ENCODE results near the gene SRPX2. TPM values are rescaled to one million over a fixed set of nuclear protein-coding genes. Genes with fewer than 3 reads are reported as not detected.

SRPX2 gene
- 1 to 10 TPM; 4.4 to 5.8 TPM for total RNA-seq

GRCh38 chrX:100643956-100644860 is at the start of gene SRPX2:
SRPX2 (plus strand) TSS chrX:100644199; CDS start chrX:100646323, 2,124 bp downstream.
- DNase-seq = no peak
- intact Hi-C loops (cut with DNase I) = no loop called here
- no peaks in the 10 kb centered on the region for H3K36me3 ChIP-seq
- no peaks in the 10 kb centered on the region for H3K4me1 ChIP-seq
- peak within 1 kb of the TSS; percentile 43 for H3K27ac ChIP-seq
- H3K9ac ChIP-seq (ENCODE audit: low read depth in 2 of 2, low read length in 2 of 2) = no peak within 1 kb of the TSS
- TF ChIP-seq CTCF (IDR thresholded peaks at IDR 0.05) = no peak
- H3K9me3 ChIP-seq = no peaks in the 10 kb centered on the region
- H3K27me3 ChIP-seq = no peaks in the 10 kb centered on the region
- no peak within 1 kb of the TSS for H3K4me3 ChIP-seq

- Histone ChIP-seq H3K27ac (no peak overlapping the region), H3K4me1 (no peaks in the 10 kb centered on the region), H3K36me3 (no peaks in the 10 kb centered on the region), H3K27me3 (no peaks in the 10 kb centered on the region), H3K9me3 (no peaks in the 10 kb centered on the region), H3K9ac (ENCODE audit: low read depth in 2 of 2, low read length in 2 of 2) (no peak overlapping the region), H3K4me3 (no peak overlapping the region)
- no peak for TF ChIP-seq CTCF (IDR thresholded peaks at IDR 0.05)
- no peak for DNase-seq
- intact Hi-C loops (cut with DNase I) = no loop called here
Measured at GRCh38 chrX:100596601-100597000, 47.4 kb upstream of the SRPX2 start.

DNA sequence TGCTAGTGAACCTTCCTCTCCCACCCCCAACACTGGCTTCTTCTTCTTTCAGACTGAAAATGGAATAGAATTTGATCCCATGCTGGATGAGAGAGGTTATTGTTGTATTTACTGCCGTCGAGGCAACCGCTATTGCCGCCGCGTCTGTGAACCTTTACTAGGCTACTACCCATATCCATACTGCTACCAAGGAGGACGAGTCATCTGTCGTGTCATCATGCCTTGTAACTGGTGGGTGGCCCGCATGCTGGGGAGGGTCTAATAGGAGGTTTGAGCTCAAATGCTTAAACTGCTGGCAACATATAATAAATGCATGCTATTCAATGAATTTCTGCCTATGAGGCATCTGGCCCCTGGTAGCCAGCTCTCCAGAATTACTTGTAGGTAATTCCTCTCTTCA is 44.5 kb upstream of the SRPX2 start:
- Histone ChIP-seq H3K9me3 (no peaks in the 10 kb centered on the region), H3K27ac (no peak overlapping the region), H3K36me3 (no peaks in the 10 kb centered on the region), H3K4me3 (no peak overlapping the region), H3K4me1 (no peaks in the 10 kb centered on the region), H3K27me3 (no peaks in the 10 kb centered on the region), H3K9ac (ENCODE audit: low read depth in 2 of 2, low read length in 2 of 2) (no peak overlapping the region)
- no peak for TF ChIP-seq CTCF (IDR thresholded peaks at IDR 0.05)
- no peak for DNase-seq
- intact Hi-C loops (cut with DNase I) = no loop called here

DNA sequence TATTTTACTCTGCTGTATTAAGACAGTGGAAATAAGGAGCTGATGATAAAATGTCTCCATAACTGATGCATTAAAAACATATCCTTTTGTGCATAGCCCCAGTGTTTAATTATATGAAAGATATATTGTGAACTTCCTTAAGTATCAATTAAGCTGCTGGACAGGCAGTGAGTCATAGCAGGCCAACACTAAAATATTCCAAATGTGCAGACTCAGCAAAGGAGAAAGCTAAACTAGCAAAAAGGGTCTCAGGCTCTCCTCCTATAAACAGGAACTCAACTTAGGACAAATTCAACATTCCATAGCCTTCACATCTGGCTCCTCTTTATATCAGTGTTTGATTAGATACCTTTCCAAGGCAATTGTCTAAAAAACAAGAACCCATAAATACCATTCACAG is 43.7 kb upstream of the SRPX2 start:
- no peaks in the 10 kb centered on the region for H3K4me1 ChIP-seq
- H3K27me3 ChIP-seq = no peaks in the 10 kb centered on the region
- H3K9me3 ChIP-seq = no peaks in the 10 kb centered on the region
- no peak overlapping the region for H3K9ac ChIP-seq (ENCODE audit: low read depth in 2 of 2, low read length in 2 of 2)
- H3K4me3 ChIP-seq = no peak overlapping the region
- TF ChIP-seq CTCF (IDR thresholded peaks at IDR 0.05) = no peak
- intact Hi-C loops (cut with DNase I) = no loop called here
- H3K27ac ChIP-seq = no peak overlapping the region
- DNase-seq = no peak
- H3K36me3 ChIP-seq = no peaks in the 10 kb centered on the region

- no peaks in the 10 kb centered on the region for H3K36me3 ChIP-seq
- intact Hi-C loops (cut with DNase I) = no loop called here
- no peaks in the 10 kb centered on the region for H3K9me3 ChIP-seq
- H3K4me1 ChIP-seq = no peaks in the 10 kb centered on the region
- DNase-seq = no peak
- no peak for TF ChIP-seq CTCF (IDR thresholded peaks at IDR 0.05)
- no peak overlapping the region for H3K27ac ChIP-seq
- H3K9ac ChIP-seq (ENCODE audit: low read depth in 2 of 2, low read length in 2 of 2) = no peak overlapping the region
- H3K4me3 ChIP-seq = no peak overlapping the region
- no peaks in the 10 kb centered on the region for H3K27me3 ChIP-seq
Measured at GRCh38 chrX:100600758-100601157, 43.2 kb upstream of the SRPX2 start.

All from colonic mucosa (tissue), 4 donors.